ENCODE results near the gene ARHGAP33.

The ARHGAP33 gene

GRCh38 chr19:35733180-35734125 is 41.9 kb upstream of the ARHGAP33 start:
- no peak overlapping the region for H3K27ac ChIP-seq (ENCODE audit: low read depth, low read length)
- 92% methylated on average over 32 of the region's 35 CpGs for WGBS
- H3K36me3 ChIP-seq (ENCODE audit: insufficient read depth, low read length) = peaks cover 85% of the 10 kb centered on the region
- no peaks in the 10 kb centered on the region for H3K27me3 ChIP-seq (ENCODE audit: insufficient read depth, low read length)
- H3K9me3 ChIP-seq (ENCODE audit: insufficient read depth, low read depth, low read length) = no peaks in the 10 kb centered on the region
- H3K4me1 ChIP-seq (ENCODE audit: insufficient read depth, low read length) = no peaks in the 10 kb centered on the region
- no peak overlapping the region for H3K9ac ChIP-seq (ENCODE audit: low read depth, low read length)
- H3K4me3 ChIP-seq (ENCODE audit: low read length) = no peak overlapping the region

- Histone ChIP-seq H3K9ac (ENCODE audit: low read depth, low read length) (no peak overlapping the region), H3K4me3 (ENCODE audit: low read length) (no peak overlapping the region), H3K27ac (ENCODE audit: low read depth, low read length) (no peak overlapping the region), H3K36me3 (ENCODE audit: insufficient read depth, low read length) (peaks cover 84% of the 10 kb centered on the region), H3K9me3 (ENCODE audit: insufficient read depth, low read depth, low read length) (no peaks in the 10 kb centered on the region), H3K4me1 (ENCODE audit: insufficient read depth, low read length) (no peaks in the 10 kb centered on the region), H3K27me3 (ENCODE audit: insufficient read depth, low read length) (no peaks in the 10 kb centered on the region)
- WGBS = 94% methylated on average over 8 of the region's 8 CpGs
Measured at GRCh38 chr19:35734273-35734672, 41.1 kb upstream of the ARHGAP33 start.

- Histone ChIP-seq H3K27me3 (ENCODE audit: insufficient read depth, low read length) (no peaks in the 10 kb centered on the region), H3K4me1 (ENCODE audit: insufficient read depth, low read length) (no peaks in the 10 kb centered on the region), H3K4me3 (ENCODE audit: low read length) (no peak overlapping the region), H3K27ac (ENCODE audit: low read depth, low read length) (no peak overlapping the region), H3K9me3 (ENCODE audit: insufficient read depth, low read depth, low read length) (no peaks in the 10 kb centered on the region), H3K9ac (ENCODE audit: low read depth, low read length) (no peak overlapping the region), H3K36me3 (ENCODE audit: insufficient read depth, low read length) (peaks cover 78% of the 10 kb centered on the region)
- 96% methylated on average over 5 of the region's 5 CpGs for WGBS
Measured at GRCh38 chr19:35734889-35735288, 40.5 kb upstream of the ARHGAP33 start.

GRCh38 chr19:35736913-35737886 is 38.2 kb upstream of the ARHGAP33 start:
- H3K4me1 ChIP-seq (ENCODE audit: insufficient read depth, low read length) = no peaks in the 10 kb centered on the region
- H3K27ac ChIP-seq (ENCODE audit: low read depth, low read length) = no peak overlapping the region
- 93% methylated on average over 21 of the region's 22 CpGs for WGBS
- no peaks in the 10 kb centered on the region for H3K9me3 ChIP-seq (ENCODE audit: insufficient read depth, low read depth, low read length)
- no peak overlapping the region for H3K4me3 ChIP-seq (ENCODE audit: low read length)
- no peak overlapping the region for H3K9ac ChIP-seq (ENCODE audit: low read depth, low read length)
- peaks cover 58% of the 10 kb centered on the region for H3K36me3 ChIP-seq (ENCODE audit: insufficient read depth, low read length)
- H3K27me3 ChIP-seq (ENCODE audit: insufficient read depth, low read length) = no peaks in the 10 kb centered on the region

GRCh38 chr19:35738021-35738886 is 37.1 kb upstream of the ARHGAP33 start:
- H3K36me3 ChIP-seq (ENCODE audit: insufficient read depth, low read length) = peaks cover 59% of the 10 kb centered on the region
- WGBS = 96% methylated on average over 36 of the region's 37 CpGs
- H3K4me3 ChIP-seq (ENCODE audit: low read length) = no peak overlapping the region
- H3K9me3 ChIP-seq (ENCODE audit: insufficient read depth, low read depth, low read length) = no peaks in the 10 kb centered on the region
- H3K9ac ChIP-seq (ENCODE audit: low read depth, low read length) = no peak overlapping the region
- H3K27me3 ChIP-seq (ENCODE audit: insufficient read depth, low read length) = no peaks in the 10 kb centered on the region
- H3K27ac ChIP-seq (ENCODE audit: low read depth, low read length) = no peak overlapping the region
- H3K4me1 ChIP-seq (ENCODE audit: insufficient read depth, low read length) = no peaks in the 10 kb centered on the region

- no peaks in the 10 kb centered on the region for H3K4me1 ChIP-seq (ENCODE audit: insufficient read depth, low read length)
- no peak overlapping the region for H3K4me3 ChIP-seq (ENCODE audit: low read length)
- H3K9me3 ChIP-seq (ENCODE audit: insufficient read depth, low read depth, low read length) = no peaks in the 10 kb centered on the region
- H3K27me3 ChIP-seq (ENCODE audit: insufficient read depth, low read length) = no peaks in the 10 kb centered on the region
- H3K27ac ChIP-seq (ENCODE audit: low read depth, low read length) = no peak overlapping the region
- H3K9ac ChIP-seq (ENCODE audit: low read depth, low read length) = no peak overlapping the region
- 98% methylated on average over 2 of the region's 2 CpGs for WGBS
- H3K36me3 ChIP-seq (ENCODE audit: insufficient read depth, low read length) = peaks cover 53% of the 10 kb centered on the region
Measured at GRCh38 chr19:35738887-35739229, 36.5 kb upstream of the ARHGAP33 start.

GRCh38 chr19:35739275-35740107 is 35.9 kb upstream of the ARHGAP33 start:
- no peaks in the 10 kb centered on the region for H3K9me3 ChIP-seq (ENCODE audit: insufficient read depth, low read depth, low read length)
- H3K36me3 ChIP-seq (ENCODE audit: insufficient read depth, low read length) = peaks cover 47% of the 10 kb centered on the region
- peak overlapping the region; percentile 79; the same call in 1 of the 2 replicates for H3K9ac ChIP-seq (ENCODE audit: low read depth, low read length)
- no peak overlapping the region for H3K27ac ChIP-seq (ENCODE audit: low read depth, low read length)
- no peaks in the 10 kb centered on the region for H3K4me1 ChIP-seq (ENCODE audit: insufficient read depth, low read length)
- WGBS = 84% methylated on average over 29 of the region's 29 CpGs
- peak overlapping the region; percentile 86 for H3K4me3 ChIP-seq (ENCODE audit: low read length)
- H3K27me3 ChIP-seq (ENCODE audit: insufficient read depth, low read length) = no peaks in the 10 kb centered on the region

- H3K4me1 ChIP-seq (ENCODE audit: insufficient read depth, low read length) = no peaks in the 10 kb centered on the region
- H3K4me3 ChIP-seq (ENCODE audit: low read length) = peak overlapping the region; percentile 86
- peaks cover 42% of the 10 kb centered on the region for H3K36me3 ChIP-seq (ENCODE audit: insufficient read depth, low read length)
- no peaks in the 10 kb centered on the region for H3K9me3 ChIP-seq (ENCODE audit: insufficient read depth, low read depth, low read length)
- H3K27me3 ChIP-seq (ENCODE audit: insufficient read depth, low read length) = no peaks in the 10 kb centered on the region
- H3K9ac ChIP-seq (ENCODE audit: low read depth, low read length) = peak overlapping the region; percentile 79
- 7% methylated on average over 16 of the region's 16 CpGs for WGBS
- peak overlapping the region; percentile 57; the same call in 1 of the 2 replicates for H3K27ac ChIP-seq (ENCODE audit: low read depth, low read length)
Measured at GRCh38 chr19:35740108-35740422, 35.3 kb upstream of the ARHGAP33 start.

- under 1% methylated on average over 63 of the region's 63 CpGs for WGBS
- H3K27me3 ChIP-seq (ENCODE audit: insufficient read depth, low read length) = no peaks in the 10 kb centered on the region
Measured at GRCh38 chr19:35740423-35741202, 34.8 kb upstream of the ARHGAP33 start.

More at GRCh38 chr19:35740423-35741202, 34.8 kb upstream of the ARHGAP33 start:
- peak overlapping the region; percentile 91 for H3K27ac ChIP-seq (ENCODE audit: low read depth, low read length)
- H3K4me3 ChIP-seq (ENCODE audit: low read length) = peak overlapping the region; percentile 86
- peak overlapping the region; percentile 79 for H3K9ac ChIP-seq (ENCODE audit: low read depth, low read length)
- no peaks in the 10 kb centered on the region for H3K9me3 ChIP-seq (ENCODE audit: insufficient read depth, low read depth, low read length)
- H3K4me1 ChIP-seq (ENCODE audit: insufficient read depth, low read length) = no peaks in the 10 kb centered on the region
- peaks cover 37% of the 10 kb centered on the region for H3K36me3 ChIP-seq (ENCODE audit: insufficient read depth, low read length)
